Fibroblast of lung (primary cell): ENCODE results near the gene SLC38A10.

ENCODE experiments used
- CTCF ChIP-seq, 2 donors: IDR thresholded peaks in 1 of 2; conservative IDR thresholded peaks in 1 of 2; 1 replicate in 1 of 2; 2 replicates in 1 of 2; pipeline ENCODE4 v1.5.1; 2011 to 2012; ENCODE audit warnings: low read length in 2 of 2, control low read depth in 1 of 2, inconsistent platforms in 1 of 2, low read depth in 1 of 2, mild to moderate bottlenecking in 1 of 2
- EZH2 ChIP-seq: IDR thresholded peaks from 2 replicates; pipeline ENCODE4 v1.5.1; 2012; ENCODE audit warnings: low read length, control low read depth, mild to moderate bottlenecking; ENCODE audit errors: missing control alignments

GRCh38 chr17:81252987-81253329, 42.1 kb downstream of the SLC38A10 start:
- no peak for TF ChIP-seq CTCF (conservative IDR thresholded peaks at IDR 0.05 in 1 of 2, IDR thresholded peaks at IDR 0.05 in 1 of 2; ENCODE audit: low read depth in 1 of 2, low read length in 2 of 2)
- no peak for TF ChIP-seq EZH2
